LNCaP clone FGC (cell line): ENCODE results near the gene TENM4.

Experiments used
- DNase-seq: peaks from one replicate; pipeline ENCODE4 v3.0.0-alpha.2; 2011; ENCODE audit warnings: low read depth
- H3K4me3 ChIP-seq: 2 replicates; pipeline ENCODE4 v1.5.1; 2011; ENCODE audit warnings: mild to moderate bottlenecking, low read depth, low read length, control low read depth
- CTCF ChIP-seq: IDR thresholded peaks from 2 replicates; pipeline ENCODE4 v1.5.1; 2012; ENCODE audit warnings: mild to moderate bottlenecking; ENCODE audit not compliant: control insufficient read depth, insufficient read depth; ENCODE audit errors: extremely low read depth

TENM4 gene

DNA sequence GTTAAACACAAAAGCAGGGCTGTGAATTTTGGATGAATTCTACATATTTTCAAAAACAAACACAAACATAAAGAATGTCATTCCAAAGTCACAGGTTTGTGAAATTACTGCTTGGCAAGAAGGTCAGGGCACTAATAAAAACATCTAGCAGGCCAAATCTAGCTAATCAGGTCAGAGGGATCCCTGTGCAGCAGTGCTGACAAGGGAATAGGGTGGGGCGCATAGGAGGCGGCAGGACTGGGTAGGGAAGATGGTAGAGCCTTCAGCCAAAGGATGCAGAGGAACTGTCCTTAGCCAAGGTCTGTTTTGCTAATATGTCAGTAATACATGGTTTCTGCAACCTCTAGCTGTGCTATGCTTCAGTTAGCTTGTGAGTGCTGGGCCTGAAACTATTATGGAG is 396.6 kb downstream of the TENM4 start:
- no peak for TF ChIP-seq CTCF
- DNase-seq = no peak
- H3K4me3 ChIP-seq = no peak overlapping the region

DNA sequence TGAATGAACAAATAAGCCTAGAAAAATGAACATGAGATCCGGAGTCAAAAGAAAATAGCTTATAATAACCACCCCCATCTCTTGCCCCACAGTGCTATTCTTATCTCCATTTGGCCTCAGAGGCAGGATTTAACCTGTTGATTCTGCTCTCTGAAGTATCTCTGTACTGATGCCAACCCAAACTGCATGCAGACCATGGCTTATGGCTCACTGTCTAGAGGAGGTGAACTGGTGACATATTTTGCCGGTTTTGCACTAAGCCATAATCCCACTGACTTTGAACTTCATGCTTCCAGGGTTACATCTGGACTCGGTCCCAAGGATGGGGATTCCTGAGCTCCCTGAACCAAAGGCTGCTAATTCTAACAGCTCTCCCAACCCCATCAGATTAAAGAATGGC is 397.1 kb downstream of the TENM4 start:
- no peak for TF ChIP-seq CTCF
- no peak overlapping the region for H3K4me3 ChIP-seq
- DNase-seq = no peak

DNA sequence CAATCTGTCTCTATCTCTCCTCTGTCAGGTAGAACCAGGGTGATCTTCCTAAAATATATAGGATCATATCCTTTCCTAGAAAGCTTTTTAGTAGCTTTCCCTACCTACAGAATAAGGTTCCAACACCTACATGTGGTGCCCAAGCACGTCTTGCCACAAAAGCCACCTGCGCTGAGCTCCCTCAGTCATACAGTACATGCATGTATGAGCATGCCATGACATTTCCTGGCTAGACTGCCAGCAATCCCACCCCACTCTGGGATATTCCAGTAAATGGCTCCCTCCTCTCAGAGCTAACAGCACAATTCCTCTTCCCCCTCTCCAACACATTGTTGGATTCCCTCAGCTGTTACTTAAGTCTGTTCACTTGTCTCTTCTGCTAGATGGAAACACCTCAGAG is 398.0 kb downstream of the TENM4 start:
- no peak for TF ChIP-seq CTCF
- H3K4me3 ChIP-seq = no peak overlapping the region
- DNase-seq = no peak

- no peak for TF ChIP-seq CTCF
- DNase-seq = no peak
Observed at GRCh38 chr11:79040348-79040747, 400.5 kb downstream of the TENM4 start.

DNA sequence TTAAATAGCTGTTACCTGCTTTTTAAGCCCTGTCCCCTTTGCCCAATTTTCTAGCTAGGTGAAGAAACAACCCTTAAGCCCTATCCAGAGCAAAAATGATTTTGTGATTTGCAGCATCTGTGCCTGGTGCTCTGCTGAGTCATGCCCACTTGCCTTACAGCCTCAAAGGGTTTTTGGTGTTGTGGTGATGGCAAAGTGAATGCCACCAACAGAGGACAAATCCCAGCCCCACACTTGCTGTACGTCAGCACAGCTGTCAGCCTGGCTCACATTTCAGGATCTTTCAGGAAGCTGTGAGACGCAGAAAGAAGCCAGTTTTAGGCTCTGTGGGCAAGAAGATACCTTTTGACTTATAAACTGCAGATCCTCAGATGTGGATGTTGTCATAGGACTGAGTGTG is 401.7 kb downstream of the TENM4 start:
- DNase-seq = no peak
- H3K4me3 ChIP-seq = no peak overlapping the region
- TF ChIP-seq CTCF = no peak

More at GRCh38 chr11:79040348-79040747, 400.5 kb downstream of the TENM4 start:
- no peak overlapping the region for H3K4me3 ChIP-seq

DNA sequence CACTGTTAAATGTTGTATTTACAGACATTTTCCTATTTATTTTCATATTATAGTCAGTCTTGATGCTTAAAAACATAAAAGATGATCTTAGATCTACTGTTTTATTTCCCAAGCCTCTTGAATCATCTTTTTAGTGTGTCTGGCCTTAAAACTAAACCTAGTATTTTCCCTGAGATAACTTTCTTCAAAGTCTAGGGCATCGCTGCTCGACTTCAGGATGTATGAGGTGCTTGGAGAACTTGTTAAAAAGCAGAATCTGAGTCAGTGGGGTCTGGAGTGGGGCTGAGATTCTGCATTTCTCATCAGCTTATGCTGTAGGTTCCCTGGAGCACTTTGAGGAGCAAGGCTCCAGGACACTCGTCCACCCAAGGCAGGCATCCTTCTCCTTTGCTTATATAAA is 404.9 kb downstream of the TENM4 start:
- no peak overlapping the region for H3K4me3 ChIP-seq
- no peak for DNase-seq
- TF ChIP-seq CTCF = no peak

DNA sequence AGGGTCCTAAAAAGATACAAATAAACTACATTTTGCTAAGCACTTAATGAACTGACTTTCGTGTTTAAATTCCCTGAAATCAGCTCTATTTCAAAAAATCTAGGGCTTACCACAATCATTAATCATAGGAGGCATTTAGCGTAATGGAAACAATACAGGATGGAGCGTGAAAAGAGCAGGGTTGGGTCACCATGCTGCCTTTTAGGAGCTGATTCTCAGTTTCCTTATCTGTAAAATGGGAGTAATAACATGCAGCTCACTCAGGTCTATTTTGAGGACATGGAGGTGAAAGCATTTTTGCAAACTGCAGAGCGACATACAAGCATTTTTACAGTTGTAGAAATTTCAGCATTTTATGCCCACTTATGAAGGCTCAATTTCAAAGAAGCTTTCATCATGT is 407.0 kb downstream of the TENM4 start:
- TF ChIP-seq CTCF = no peak
- no peak for DNase-seq
- H3K4me3 ChIP-seq = no peak overlapping the region
